ENCODE results near the gene ZMAT3.

ZMAT3 gene

DNA sequence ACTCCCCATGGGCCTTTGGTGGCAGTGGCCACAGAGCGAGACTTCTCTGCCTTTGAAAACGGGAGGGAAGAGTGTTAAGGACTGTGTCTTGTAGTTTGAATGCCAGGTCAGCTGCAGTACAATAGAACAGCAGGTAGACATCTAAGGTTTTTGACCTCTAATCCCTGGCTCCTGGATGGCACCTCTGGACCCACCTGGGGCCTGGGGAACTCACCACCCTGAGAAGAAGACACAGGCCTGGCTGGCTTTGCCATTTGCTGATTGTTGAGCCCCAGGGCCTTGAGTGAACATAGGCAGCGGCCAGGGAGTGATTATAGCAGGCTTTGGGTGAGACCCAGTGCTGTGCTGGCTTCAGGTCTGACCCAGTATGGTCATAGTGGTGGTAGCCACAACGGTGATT, 66.4 kb downstream of the ZMAT3 start:
- TF ChIP-seq, protein P1, sequence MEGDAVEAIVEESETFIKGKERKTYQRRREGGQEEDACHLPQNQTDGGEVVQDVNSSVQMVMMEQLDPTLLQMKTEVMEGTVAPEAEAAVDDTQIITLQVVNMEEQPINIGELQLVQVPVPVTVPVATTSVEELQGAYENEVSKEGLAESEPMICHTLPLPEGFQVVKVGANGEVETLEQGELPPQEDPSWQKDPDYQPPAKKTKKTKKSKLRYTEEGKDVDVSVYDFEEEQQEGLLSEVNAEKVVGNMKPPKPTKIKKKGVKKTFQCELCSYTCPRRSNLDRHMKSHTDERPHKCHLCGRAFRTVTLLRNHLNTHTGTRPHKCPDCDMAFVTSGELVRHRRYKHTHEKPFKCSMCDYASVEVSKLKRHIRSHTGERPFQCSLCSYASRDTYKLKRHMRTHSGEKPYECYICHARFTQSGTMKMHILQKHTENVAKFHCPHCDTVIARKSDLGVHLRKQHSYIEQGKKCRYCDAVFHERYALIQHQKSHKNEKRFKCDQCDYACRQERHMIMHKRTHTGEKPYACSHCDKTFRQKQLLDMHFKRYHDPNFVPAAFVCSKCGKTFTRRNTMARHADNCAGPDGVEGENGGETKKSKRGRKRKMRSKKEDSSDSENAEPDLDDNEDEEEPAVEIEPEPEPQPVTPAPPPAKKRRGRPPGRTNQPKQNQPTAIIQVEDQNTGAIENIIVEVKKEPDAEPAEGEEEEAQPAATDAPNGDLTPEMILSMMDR (IDR thresholded peaks at IDR 0.05; ENCODE audit: low read depth, low read length): no peak
- no peak for DNase-seq (ENCODE audit: low read depth in 2 of 2)
- H3K4me3 ChIP-seq (replicated peaks in 1 of 2; ENCODE audit: low read depth in 2 of 2, low read length in 2 of 2): no peak overlapping the region

- no peak for DNase-seq (ENCODE audit: low read depth in 2 of 2)
- no peak overlapping the region for H3K4me3 ChIP-seq (replicated peaks in 1 of 2; ENCODE audit: low read depth in 2 of 2, low read length in 2 of 2)
- TF ChIP-seq, protein P1 (IDR thresholded peaks at IDR 0.05; ENCODE audit: low read depth, low read length): no peak
These were observed 71.0 kb downstream of the ZMAT3 start for GRCh38 chr3:179000659-179001058.

DNA sequence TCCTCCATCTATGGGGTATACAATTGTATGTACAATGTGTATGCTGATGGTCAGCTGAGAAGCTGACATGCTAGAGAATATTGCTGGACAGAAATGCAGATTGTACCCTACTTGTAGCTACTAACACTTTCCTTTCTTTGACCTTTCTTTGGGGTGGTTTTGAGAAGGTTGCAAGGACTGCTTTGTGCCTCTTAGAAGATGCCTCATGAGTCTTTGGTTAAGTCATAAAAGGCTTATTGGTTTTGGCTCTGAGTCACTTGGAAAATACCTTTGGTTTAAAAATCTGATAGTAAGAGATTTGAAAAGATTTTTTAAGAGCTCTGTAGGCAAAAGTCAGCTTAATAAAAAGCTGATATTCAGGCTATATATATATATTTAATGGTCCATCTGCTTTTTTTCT, 71.5 kb downstream of the ZMAT3 start:
- DNase-seq (ENCODE audit: low read depth in 2 of 2): peak in 1 of 2 donors; percentile 32
- no peak overlapping the region for H3K4me3 ChIP-seq (replicated peaks in 1 of 2; ENCODE audit: low read depth in 2 of 2, low read length in 2 of 2)
- TF ChIP-seq, protein P1 (IDR thresholded peaks at IDR 0.05; ENCODE audit: low read depth, low read length): no peak

GRCh38 chr3:178996399-178996798, 75.2 kb downstream of the ZMAT3 start:
- TF ChIP-seq, protein P1 (IDR thresholded peaks at IDR 0.05; ENCODE audit: low read depth, low read length): no peak
- H3K4me3 ChIP-seq (replicated peaks in 1 of 2; ENCODE audit: low read depth in 2 of 2, low read length in 2 of 2): no peak overlapping the region
- no peak for DNase-seq (ENCODE audit: low read depth in 2 of 2)

DNA sequence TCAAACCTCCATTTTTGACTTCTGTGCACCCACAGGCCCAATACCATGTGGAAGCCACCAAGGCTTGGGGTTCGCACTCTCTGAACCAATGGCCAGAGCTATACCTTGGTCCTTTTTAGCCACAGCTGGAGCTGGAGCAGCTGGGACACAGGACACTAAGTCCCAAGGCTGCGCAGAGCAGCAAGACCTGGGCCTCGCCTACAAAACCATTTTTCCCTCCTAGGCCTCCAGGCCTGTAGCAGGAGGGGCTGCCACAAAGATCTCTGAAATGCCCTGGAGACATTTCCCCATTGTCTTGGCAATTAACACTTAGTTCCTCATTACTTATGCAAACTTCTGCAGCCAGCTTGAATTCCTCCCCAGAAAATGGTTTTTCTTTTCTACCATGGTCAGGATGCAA, 81.3 kb downstream of the ZMAT3 start:
- TF ChIP-seq, protein P1 (IDR thresholded peaks at IDR 0.05; ENCODE audit: low read depth, low read length): no peak
- DNase-seq (ENCODE audit: low read depth in 2 of 2): no peak
- no peak overlapping the region for H3K4me3 ChIP-seq (replicated peaks in 1 of 2; ENCODE audit: low read depth in 2 of 2, low read length in 2 of 2)

GRCh38 chr3:178989821-178990220, 81.8 kb downstream of the ZMAT3 start:
- TF ChIP-seq, protein P1 (IDR thresholded peaks at IDR 0.05; ENCODE audit: low read depth, low read length): no peak
- no peak for DNase-seq (ENCODE audit: low read depth in 2 of 2)
- H3K4me3 ChIP-seq (replicated peaks in 1 of 2; ENCODE audit: low read depth in 2 of 2, low read length in 2 of 2): no peak overlapping the region

DNA sequence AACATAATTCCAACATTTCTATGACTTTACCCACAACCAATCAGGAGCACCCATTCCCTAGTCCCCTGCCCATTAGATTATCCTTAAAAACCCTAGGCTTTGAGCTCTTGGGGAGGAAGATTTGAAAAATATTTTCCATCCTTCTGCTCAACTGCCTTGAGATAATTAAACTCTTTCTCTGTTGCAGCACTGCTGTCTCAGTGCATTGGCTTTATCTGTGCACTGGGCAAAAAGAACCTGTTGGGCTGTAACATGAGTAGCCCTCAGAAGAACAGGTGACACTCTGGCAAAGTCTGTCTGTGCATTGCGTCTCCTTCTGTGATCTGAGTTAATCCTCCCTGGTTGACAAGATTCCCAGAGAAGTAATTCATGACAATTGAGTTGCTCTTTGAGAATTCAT, 83.9 kb downstream of the ZMAT3 start:
- TF ChIP-seq, protein P1 (IDR thresholded peaks at IDR 0.05; ENCODE audit: low read depth, low read length): no peak

More for the DNA sequence above, 83.9 kb downstream of the ZMAT3 start:
- no peak for DNase-seq (ENCODE audit: low read depth in 2 of 2)
- H3K4me3 ChIP-seq (replicated peaks in 1 of 2; ENCODE audit: low read depth in 2 of 2, low read length in 2 of 2): no peak overlapping the region

Data from cardiac fibroblast (primary cell).